GDM1 (cell line): Measurements from ENCODE around the gene DSTYK.

ENCODE experiments used
- DNase-seq: peaks from one replicate; lab custom pipeline; 2025; lab: John Stamatoyannopoulos, UW

The DSTYK gene, protein sequence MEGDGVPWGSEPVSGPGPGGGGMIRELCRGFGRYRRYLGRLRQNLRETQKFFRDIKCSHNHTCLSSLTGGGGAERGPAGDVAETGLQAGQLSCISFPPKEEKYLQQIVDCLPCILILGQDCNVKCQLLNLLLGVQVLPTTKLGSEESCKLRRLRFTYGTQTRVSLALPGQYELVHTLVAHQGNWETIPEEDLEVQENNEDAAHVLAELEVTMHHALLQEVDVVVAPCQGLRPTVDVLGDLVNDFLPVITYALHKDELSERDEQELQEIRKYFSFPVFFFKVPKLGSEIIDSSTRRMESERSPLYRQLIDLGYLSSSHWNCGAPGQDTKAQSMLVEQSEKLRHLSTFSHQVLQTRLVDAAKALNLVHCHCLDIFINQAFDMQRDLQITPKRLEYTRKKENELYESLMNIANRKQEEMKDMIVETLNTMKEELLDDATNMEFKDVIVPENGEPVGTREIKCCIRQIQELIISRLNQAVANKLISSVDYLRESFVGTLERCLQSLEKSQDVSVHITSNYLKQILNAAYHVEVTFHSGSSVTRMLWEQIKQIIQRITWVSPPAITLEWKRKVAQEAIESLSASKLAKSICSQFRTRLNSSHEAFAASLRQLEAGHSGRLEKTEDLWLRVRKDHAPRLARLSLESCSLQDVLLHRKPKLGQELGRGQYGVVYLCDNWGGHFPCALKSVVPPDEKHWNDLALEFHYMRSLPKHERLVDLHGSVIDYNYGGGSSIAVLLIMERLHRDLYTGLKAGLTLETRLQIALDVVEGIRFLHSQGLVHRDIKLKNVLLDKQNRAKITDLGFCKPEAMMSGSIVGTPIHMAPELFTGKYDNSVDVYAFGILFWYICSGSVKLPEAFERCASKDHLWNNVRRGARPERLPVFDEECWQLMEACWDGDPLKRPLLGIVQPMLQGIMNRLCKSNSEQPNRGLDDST

DNA sequence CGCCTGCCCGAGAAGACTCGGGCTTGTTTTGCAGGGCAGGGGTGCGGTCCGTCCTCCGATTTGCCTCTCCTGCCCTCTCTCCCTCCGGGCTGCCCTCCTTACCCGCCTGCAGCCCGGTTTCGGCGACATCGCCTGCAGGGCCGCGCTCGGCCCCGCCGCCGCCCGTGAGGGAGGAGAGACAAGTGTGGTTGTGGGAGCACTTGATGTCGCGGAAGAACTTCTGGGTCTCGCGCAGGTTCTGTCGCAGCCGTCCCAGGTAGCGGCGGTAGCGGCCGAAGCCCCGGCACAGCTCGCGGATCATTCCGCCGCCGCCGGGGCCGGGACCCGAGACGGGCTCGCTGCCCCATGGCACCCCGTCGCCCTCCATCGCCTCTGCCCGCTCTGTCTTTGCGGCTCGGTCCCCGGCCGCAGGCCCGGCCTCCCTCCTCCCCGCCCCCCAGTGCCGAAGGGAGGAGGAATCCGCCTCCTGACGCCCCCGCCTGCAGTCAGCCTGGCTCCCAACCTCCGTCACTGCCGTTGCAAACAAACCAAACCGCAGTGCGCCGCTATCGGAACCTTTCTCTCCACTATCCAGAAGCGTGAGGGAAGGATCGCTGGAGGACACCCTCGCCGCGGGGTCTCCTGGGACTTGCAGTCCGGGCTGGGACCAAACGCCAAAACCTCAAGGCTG, at the start of gene DSTYK:
Gene DSTYK, minus strand, starts transcription at position 534 of the 670 bp plus-strand sequence. Its CDS starts 167 bp downstream, at position 367.
- peak; percentile 90 for DNase-seq

DNA sequence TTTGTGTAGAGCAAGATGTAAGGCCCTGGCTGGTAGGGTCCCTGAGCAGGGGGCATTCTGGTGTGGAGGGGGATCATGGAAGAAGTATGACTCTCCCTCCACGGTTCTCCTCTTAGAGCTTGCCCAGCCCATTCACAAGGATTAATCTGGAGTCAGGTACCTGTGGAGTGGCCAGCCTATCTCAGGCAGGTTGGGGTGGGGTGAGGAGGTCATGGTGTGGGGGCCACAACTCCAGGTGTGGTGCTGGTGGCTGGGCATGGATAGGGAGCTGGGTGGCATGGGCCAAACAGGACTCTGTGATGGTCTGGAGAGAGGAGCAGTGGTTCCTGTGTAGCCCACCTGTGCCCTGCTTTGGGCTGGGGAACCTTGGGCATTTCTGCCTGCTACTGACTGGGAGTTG, 48.5 kb upstream of the DSTYK start:
- no peak for DNase-seq

DNA sequence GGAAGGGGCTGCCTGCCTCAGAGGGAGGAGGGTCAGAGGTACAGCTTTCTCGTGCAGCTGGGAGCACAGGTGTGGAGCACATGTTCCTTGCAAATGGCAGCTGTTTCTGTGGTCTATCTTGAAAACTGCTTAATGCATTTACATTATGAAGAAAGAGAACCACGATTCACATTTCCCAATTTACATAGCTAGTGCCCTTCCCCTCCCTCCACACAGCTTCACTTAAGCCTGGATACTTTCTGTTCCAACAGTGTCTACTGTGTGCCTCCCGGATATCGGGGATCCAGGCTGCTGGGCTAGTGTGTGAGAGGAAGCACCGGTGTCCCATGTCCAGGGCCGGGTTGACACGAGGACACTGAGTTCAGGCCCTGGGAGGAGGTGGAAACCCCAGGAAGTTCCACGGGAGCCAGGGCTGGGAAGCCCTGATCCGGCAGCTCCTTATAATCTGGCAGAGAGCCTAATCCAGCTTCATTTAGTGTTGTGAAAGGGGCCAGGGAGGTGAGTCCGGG, 47.9 kb upstream of the DSTYK start:
- no peak for DNase-seq

DNA sequence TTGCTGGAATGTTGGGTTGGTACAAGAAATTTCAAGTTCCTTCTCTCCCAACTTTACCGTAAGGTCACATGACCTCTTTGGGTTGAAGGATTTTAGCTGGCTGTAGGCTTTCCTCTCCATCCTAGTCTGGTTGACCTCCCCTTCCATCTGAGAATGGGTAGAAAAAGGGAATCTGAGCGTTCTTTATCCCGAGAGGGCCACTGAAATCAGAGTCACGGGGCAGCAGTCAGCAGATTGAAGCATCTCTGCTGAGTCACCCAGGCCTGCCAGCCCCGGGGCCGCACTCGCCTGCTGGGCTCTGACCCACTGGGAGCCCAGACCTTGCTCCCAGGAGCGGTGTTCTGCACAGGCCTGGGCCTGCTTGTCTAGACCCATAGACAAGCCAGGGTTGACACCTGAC, 47.2 kb upstream of the DSTYK start:
- DNase-seq: no peak

DNA sequence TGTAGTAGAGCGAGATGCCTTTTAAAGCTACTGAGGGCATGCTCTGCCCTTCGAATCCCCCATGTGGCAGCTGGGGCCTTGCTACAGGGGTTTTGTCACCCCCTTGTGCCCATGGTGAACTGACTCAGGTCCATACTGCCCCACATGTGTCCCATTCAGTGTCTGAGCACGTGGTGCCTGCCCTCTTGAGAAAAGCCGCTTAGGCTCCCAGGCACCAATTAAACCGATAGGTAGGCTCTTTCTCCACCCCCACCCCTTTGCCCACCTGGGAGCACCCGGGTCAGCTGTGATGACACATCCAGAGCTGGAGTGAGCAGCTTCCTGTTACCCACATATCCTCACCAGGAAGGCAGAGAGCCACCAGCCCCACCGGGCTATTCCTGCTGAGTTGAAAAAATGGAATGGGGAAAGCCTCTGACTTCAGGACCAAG, 46.8 kb upstream of the DSTYK start:
- DNase-seq: no peak

DNA sequence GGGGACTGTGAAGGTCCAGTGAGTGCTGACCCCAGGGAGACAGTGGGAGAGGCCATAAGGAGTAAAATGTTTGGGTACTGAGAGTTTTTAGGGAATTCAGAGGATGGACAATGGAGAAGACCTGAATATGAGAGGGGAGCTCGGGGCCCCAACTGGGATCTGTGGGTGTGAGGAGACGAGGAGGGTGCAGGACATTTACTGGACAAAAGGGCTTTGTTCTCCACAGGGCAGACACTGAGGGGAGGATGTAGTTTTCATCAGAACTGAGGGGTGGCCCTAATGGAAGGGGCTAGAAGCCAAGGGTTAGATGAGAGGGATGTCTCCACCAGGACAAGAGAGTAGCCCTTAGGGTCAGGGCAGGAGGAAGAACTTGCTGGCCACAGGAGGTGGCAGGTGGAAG, 46.2 kb upstream of the DSTYK start:
- DNase-seq: no peak

DNA sequence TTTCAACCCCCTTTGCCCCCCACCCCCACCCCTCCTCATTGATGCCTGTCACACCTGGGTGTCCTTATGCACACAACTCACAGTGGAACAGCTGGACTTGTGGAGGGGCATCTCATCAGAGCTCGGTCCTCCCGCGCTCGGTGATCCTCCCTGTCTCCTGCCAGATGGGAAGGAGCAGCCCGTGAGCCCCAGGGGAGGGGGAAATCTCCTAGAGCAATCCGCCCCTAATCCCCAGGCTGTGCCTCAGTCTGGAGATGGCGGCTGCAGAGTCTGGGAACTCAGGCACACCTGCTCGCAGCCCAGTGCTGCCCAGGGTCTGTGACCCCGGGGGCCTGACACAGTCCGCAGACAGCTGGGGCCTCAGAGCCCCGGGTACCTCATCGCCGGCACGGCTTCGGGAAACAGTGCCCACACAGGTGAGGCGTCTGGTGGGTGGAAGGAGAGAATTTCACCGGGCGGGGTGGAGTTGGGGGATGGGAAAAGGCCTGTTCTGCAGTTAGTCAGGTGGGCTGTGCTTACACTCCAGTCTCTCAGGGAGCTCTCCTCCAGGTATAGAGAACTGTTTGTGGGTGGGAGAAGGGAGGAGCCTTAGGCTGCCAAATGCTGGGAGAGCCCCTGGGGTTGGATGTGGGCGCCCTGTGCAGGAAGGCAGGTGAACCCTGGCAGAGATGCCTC, 45.6 kb upstream of the DSTYK start:
- DNase-seq: no peak

DNA sequence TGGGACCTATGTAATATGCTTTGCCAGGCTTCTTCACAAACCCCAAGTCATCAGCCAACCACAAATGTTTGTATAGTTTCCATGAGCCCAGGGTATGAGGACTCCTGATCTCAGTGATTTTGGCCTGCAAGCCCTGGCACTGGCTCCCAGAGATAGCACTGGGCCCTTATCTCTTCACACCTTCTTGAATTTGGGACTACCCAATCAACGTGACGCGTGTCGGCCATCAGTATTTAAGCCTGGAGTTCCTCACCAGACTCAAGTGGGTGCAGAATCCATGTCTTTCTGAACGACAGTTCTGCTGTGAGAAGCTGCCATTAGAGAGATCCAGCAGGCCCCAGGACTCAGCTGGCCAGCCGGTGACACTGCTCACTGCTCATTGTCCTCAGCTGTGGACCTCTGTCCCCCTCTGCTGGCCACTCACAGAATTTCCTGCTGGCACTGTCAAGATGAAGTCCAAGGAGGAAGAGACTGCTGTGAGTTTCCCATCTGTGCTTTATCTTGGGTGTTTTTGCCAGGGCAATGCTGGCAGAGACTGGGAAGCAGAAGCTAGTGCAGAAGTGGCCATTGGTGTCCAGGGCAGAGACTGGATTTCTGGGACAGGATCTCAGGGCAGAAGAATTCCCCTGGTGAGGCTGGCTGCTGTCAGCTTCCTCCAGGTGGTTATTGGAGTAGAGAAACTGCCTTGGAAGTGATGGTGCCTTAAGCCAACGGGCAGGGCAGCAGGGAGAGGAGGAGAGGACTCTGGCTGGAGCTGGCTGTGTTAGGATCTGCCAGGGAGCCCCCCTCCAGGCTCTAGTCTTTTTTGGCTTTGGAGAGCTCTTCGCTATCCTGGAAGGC, 44.7 kb upstream of the DSTYK start:
- peak; percentile 76 for DNase-seq

DNA sequence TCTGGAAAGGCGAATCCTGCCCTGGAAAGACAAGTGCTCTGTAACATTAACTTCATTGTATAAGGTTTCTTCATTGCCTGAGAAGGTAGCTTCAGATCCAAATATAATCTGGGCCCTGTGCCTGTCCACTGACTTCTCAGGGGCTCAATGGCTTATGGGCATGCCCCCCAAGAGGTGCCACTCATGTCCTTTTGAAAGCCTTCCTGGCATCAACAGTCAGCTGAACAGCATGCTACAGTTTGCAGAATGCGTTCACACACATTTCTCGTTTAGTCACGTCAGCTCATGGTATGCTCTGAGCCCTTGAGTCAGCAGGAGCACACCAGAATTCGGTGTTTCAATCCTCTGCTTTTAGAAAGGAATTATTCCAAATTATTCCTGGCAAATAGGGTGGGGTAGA, 40.1 kb upstream of the DSTYK start:
- DNase-seq: no peak

DNA sequence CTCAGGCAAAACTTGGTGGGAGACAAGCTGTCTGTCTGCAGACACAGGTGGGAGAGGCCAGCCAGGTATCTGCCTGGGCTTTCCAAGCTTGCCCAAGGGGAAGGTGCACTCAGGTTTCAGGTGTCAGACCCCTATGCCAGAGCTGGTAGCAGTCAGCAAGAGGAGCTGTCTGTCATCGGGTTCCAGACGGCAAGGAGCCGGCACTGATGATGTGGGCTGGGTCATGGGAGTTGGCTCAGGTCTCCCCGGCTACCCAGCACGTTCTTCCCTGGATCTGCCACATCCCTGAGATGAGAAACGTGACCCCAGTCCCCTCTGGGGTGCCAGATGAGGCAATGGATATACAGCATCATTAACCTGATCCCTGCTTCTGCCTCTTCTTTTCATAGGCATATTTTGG, 39.2 kb upstream of the DSTYK start:
- no peak for DNase-seq

DNA sequence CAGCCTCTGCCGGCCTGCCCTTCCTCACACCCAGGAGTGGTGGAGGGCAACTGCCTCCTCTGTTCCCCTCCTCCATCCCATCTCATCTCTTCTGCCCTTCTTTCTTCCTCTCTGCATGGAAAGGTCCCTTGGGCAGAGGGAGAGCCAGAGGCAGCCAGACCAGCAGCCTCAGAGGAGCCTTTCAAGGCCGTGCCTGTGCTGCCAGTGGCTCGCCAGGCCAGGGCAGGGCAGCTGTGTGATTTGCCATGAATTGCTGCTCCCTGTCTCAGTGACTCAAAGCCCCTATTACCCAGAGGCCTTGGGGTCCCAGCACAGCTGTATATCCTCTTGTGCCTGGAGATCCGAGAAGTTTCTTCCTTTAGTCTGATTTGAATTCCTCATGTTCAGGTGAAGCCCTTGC, 38.1 kb upstream of the DSTYK start:
- no peak for DNase-seq

DNA sequence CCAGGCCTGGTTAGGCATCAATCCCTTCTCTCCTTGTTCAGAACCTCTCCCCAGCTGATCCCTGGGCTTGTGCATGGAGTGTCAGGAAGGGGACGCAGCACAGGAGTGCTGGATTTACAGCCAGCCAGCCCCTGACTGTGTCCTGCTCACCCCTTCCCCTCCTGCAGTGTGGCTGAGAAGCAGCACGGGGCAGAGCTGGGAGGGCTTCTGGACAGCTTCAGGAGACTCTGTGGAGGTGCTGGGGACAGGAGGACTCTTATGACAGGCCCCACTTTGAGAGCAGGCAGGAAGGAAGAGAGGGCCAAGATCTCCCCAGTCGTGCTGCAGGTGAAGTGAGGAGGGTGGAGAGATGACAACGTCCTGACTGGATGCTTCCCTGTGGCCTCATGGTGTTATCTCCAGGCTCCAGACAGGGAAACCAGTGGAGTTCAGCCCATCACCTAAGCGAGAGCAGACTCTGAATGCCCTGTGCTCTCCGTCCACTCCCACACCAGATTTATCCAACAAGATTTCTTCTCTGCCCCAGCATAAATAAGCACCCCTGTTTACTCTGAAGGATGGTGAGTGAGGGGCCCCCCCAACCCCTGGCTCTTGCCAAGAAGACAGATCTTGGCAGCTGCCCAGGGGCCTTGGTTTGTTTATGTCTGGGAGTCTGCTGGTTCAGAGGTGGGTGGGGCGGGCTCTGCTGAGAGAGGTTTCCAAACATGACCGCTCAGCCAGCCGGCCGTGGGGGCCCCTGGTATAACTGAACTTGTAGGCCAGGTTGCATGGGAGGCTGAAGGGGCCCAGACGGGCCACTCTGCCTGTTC, 37.5 kb upstream of the DSTYK start:
- no peak for DNase-seq

DNA sequence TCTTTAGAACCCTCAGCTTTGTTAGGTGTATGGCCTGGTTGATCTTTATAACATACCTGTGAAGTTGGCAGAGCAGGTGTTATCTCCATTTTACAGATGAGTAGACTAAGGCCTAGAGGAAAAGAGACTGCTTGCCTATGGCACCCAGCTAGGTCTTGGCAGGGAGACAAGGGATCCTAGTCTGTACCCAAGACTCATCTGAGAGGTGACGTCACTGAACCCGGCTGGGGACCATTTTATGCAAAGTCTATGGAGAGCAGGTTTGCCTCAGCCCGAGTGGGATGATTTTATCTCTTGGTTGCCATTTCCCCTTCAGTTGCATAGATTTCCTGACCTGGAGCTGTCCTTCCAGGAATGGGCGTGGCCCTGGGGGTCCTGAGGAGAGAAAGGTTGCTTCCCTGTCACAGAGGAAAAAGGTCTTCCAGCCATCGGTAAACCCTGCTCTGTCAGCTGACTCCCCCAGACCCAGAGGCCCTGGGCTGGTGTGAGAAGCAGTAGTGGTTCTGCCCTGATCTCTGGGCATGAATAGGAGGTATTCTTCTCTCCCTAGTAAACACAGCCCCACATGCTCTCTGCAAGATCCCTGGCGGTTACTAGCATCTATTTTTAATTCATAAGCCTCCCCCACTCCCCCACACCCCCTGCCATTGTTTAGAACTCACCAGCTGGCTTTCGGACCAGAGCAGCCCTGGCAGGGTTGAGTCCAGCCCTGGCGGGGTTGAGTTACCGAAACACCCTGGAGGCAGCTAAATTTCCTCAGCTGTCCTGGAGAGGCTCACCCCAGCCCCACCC, 35.8 kb upstream of the DSTYK start:
- no peak for DNase-seq

DNA sequence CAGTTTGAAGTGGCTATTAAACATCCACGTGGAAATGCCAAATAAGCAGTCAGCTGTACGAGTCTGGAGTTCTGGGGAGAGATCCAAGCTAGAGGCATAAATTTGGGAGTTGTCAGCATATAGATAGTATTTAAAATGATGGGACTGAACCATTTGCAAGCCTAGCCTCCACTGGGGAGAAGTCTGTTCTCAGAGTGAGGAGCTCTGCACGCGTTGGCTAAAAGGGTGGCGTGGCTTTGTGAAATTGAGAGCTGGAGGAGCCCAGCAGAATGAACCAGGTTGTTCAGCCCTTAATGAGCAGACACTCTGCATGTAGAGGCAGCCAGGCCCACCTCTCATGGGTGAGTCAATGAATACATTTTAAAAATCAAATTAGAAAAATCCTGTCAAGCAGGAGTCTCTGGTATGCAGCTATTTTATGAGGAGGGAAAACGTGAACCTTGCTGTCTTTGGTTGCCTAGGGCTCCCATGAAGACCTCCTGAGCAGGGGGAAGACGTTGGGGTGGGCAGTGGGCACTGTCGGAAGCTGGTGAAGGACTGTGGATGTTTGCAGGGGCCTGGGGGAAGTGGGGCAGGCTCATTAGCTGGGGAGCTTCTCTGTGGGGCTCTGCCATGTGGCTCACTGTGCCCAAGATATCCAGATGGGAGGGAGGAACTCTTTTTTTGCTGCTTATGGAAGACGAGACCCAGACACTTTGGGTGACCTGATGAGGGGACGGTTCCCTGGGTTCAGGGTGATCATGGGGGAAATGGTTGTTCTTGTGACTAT, 35.0 kb upstream of the DSTYK start:
- DNase-seq: no peak

DNA sequence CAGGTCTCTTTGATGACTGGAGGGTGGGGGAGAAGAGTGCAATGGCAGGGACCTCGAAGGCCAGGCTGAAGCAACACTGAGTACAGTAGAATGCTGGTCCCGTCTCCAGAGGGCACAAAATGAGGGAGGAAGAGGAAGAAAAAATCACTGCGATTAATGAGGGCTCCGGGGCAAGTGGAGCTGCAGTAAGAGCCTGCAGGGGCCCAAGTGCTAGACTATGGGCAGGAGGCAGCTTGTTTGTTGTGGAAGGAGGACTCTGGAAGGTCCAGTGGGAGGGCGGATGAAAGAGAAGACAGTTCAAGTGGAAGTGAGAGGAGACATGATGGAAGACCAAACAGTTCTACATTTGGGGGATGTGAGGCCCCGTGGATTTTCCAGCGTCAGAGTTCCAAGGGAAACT, 33.6 kb upstream of the DSTYK start:
- DNase-seq: no peak

DNA sequence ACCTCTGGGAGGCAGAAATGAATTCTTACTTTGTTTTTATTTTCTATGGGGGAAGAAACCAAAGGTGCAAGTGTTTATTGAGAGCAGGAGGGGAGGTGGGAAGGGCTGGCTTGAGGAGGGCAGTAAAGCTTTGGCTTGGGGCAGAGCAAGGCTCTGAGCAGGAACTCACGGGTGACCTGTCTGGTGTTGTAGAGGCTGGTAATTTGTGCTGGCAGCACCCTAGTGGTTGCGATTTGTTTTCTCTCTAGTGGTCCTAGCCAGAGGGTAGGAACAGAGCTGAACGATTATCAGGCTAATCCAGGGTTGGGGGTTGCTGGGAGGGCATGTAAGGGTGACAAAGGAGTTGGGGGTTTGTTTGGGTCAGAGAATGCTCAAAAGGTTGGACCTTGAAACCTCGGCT, 32.9 kb upstream of the DSTYK start:
- no peak for DNase-seq

DNA sequence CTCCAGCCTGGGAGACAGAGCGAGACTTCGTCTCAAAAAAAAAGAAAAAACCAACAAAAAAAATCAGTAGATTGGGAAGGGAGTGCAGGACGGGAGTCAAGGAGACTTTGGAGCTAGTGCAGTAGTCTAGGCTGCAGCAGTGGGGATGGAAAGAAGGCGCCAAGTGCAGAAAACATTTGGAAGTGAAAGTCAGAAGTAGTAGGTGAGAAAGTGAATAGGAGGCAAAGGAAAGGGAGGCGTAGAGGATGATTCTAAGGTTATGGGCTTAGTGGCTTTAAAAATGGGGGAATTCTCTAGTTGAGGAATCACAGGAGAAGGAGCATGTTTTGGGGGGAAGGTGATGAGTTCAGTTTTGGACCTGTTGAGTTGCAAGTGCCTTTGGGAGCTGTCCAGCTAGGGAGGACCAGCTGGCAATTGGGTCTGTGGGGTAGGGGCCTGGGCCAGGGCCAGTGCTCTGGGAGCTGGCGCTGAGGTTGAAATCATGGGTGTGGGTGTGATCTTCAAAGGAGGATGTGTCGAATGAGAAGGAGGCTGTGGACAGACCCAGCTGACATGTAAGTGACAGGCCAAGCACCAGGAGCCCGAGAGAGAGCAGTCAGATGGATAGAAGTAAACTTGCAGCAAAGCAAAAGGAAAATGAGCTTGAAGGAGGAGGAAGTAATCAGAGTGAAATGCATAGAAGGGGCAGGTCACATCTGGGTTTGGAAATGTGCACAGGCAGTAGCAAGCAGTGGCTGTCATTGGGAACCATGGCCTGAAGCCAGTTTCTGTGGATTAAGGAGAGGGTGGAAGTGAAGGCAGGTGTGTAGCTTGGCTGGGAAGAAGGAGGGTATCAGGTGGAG, 32.1 kb upstream of the DSTYK start:
- DNase-seq: no peak
